Measurements from ENCODE around the gene INO80C.

INO80C gene

DNA sequence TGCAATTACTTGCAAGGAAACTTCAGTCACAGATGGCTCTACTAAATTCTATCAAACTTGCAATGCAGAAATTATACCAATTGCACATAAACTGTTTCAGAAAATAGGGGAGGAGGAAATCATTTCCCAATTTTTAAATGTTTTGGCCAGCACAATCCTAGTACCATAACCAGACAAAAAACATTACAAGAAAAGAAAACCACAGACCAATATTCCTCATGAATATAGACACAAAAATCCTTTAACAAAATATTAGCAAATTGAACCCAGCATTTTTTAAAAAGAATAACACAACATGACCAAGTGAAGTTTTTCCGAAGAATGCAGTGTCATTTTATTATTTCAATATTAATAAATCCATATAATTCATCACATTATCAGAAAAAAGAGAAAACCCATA lies 45.8 kb downstream of the INO80C start:
- no peak for DNase-seq (ENCODE audit: low spot score)
- TF ChIP-seq, protein P1, sequence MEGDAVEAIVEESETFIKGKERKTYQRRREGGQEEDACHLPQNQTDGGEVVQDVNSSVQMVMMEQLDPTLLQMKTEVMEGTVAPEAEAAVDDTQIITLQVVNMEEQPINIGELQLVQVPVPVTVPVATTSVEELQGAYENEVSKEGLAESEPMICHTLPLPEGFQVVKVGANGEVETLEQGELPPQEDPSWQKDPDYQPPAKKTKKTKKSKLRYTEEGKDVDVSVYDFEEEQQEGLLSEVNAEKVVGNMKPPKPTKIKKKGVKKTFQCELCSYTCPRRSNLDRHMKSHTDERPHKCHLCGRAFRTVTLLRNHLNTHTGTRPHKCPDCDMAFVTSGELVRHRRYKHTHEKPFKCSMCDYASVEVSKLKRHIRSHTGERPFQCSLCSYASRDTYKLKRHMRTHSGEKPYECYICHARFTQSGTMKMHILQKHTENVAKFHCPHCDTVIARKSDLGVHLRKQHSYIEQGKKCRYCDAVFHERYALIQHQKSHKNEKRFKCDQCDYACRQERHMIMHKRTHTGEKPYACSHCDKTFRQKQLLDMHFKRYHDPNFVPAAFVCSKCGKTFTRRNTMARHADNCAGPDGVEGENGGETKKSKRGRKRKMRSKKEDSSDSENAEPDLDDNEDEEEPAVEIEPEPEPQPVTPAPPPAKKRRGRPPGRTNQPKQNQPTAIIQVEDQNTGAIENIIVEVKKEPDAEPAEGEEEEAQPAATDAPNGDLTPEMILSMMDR (IDR thresholded peaks at IDR 0.05; ENCODE audit: extremely low read depth, insufficient read depth, missing control alignments), result no peak
- in situ Hi-C loops (cut with MboI; ENCODE audit: low pct_unique_long_range_greater_than_20kb, low sequenced_read_pairs, unreplicated experiment), result no loop called here

DNA sequence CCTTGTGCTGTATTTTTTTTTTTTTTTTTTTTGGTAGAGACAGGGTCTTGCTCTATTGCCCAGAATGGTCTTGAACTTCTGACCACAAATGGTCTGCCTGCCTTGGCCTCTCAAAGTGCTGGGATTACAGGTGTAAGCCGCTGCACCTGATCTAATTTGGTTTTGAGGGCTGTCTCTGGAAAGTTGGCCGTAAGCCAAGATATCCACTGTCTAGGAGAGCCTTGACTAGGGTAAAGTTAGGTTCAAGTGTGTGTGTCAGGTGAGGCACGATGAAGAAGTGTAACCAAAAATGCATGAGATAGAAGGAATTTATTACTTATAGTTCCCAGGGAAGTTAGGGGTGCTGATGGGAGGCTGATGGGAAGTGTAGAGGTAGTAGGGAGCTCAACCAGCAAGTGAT lies 46.7 kb downstream of the INO80C start:
- TF ChIP-seq, protein P1 (IDR thresholded peaks at IDR 0.05; ENCODE audit: extremely low read depth, insufficient read depth, missing control alignments), result no peak
- in situ Hi-C loops (cut with MboI; ENCODE audit: low pct_unique_long_range_greater_than_20kb, low sequenced_read_pairs, unreplicated experiment), result no loop called here
- DNase-seq (ENCODE audit: low spot score), result no peak

DNA sequence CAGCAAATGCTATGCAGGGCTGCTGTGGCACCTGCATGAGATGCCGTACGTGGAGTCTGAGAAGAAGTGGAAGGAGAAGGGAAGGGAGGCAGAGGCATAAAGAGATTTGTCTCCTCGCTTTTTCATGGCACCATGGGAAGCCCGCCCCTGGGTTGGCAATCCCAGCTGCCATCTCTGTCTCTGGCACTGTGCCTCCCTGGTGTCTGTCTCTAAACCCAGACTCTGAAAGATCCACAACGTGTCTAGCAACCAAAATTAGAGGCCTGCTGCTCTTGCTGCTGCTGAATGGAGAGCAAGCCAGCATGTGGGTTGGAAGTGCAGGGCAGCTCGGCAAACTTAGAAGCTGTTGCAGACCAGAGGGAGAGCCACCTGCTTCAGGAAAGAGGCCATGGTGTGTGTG lies 53.1 kb downstream of the INO80C start:
- TF ChIP-seq, protein P1 (IDR thresholded peaks at IDR 0.05; ENCODE audit: extremely low read depth, insufficient read depth, missing control alignments), result no peak
- in situ Hi-C loops (cut with MboI; ENCODE audit: low pct_unique_long_range_greater_than_20kb, low sequenced_read_pairs, unreplicated experiment), result no loop called here
- no peak for DNase-seq (ENCODE audit: low spot score)

DNA sequence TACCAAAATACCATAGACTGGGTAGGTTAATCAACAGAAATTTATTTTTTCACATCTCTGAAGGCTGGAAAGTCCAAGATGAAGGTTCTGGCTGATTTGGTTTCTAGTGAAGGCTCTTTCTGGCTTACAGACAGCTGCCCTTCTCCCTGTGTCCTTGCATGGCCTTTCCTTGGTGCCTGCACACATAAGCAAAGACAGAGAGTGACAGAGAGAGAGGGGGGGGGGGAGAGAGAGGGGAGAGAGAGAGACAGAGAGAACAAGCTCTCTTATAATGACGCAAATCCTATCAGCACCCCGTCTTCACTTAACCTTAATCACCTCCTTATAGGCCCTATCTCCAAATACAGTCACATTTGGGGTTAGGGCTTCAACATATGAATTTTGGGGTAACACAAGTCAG lies 53.9 kb downstream of the INO80C start:
- in situ Hi-C loops (cut with MboI; ENCODE audit: low pct_unique_long_range_greater_than_20kb, low sequenced_read_pairs, unreplicated experiment), result no loop called here
- TF ChIP-seq, protein P1 (IDR thresholded peaks at IDR 0.05; ENCODE audit: extremely low read depth, insufficient read depth, missing control alignments), result no peak
- no peak for DNase-seq (ENCODE audit: low spot score)

DNA sequence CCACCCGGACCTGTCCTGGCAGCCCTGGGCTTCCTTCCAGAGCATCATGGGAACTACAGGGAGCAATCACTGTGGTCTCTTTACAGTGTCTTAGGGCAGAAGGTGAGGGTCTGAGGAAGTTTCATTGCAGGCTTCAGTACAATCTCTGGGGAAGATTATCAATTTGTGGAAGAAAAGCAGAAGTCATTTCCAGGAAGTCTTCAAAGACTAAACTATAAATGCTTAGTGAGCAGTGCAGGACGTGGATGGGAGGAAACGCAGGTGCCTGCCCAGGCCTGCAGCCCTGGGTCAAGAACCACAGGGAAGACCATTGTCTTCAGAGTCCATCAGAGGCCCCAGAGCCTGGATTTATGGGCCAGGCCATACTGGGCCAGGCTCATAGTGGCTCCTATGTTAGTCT lies 54.3 kb downstream of the INO80C start:
- in situ Hi-C loops (cut with MboI; ENCODE audit: low pct_unique_long_range_greater_than_20kb, low sequenced_read_pairs, unreplicated experiment), result no loop called here
- DNase-seq (ENCODE audit: low spot score), result no peak
- TF ChIP-seq, protein P1 (IDR thresholded peaks at IDR 0.05; ENCODE audit: extremely low read depth, insufficient read depth, missing control alignments), result no peak

DNA sequence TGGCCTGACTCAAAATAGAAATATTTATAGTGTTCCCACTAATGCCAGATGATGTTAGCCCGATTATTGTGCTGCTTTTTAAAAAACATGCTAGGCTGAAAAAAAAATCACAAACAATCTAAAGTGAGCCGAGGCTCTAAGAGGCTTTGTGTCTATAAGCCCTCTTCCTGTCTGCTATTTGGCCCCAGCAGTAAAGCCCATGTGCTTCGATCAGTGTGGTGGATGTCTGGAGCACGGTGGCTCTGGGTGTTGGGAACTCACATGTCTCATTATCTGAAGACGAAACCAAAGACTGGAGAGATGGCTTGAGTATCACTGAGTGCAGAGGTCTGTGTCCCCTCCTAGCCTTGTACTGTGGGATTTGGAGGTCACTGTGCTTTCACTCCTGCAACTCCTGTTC lies 55.1 kb downstream of the INO80C start:
- no peak for DNase-seq (ENCODE audit: low spot score)
- TF ChIP-seq, protein P1 (IDR thresholded peaks at IDR 0.05; ENCODE audit: extremely low read depth, insufficient read depth, missing control alignments), result no peak
- in situ Hi-C loops (cut with MboI; ENCODE audit: low pct_unique_long_range_greater_than_20kb, low sequenced_read_pairs, unreplicated experiment), result no loop called here
